HG03159 (cell line): Measurements from ENCODE around the gene SLC27A3.
"Not testable (repeated sequence)": the region's sequence is repeated elsewhere in the genome, so short reads cannot be mapped to it uniquely, and the experiment has no call there.

Source experiments
- ATAC-seq: cut with Tn5 transposase; IDR thresholded peaks from one replicate; pipeline ENCODE4 v1.9.1; 2021; ENCODE audit warnings: mild to moderate bottlenecking, moderate library complexity; ENCODE audit not compliant: unreplicated experiment

The SLC27A3 gene

GRCh38 chr1:153778824-153779519 lies 3.8 kb downstream of the SLC27A3 start:
- ATAC-seq = no peak

GRCh38 chr1:153779781-153780541 lies 4.8 kb downstream of the SLC27A3 start:
- no peak for ATAC-seq

- ATAC-seq = no peak
These were observed 5.3 kb downstream of the SLC27A3 start for GRCh38 chr1:153780551-153780950.

- ATAC-seq = not testable (repeated sequence)
These were observed 7.4 kb downstream of the SLC27A3 start for GRCh38 chr1:153782648-153783047.

- peak; percentile 85 for ATAC-seq
These were observed 8.3 kb downstream of the SLC27A3 start for GRCh38 chr1:153783233-153784190.

GRCh38 chr1:153786038-153786790 lies 11.0 kb downstream of the SLC27A3 start:
- ATAC-seq = no peak

GRCh38 chr1:153789478-153790034 lies 14.3 kb downstream of the SLC27A3 start:
- ATAC-seq = no peak

GRCh38 chr1:153790313-153790965 lies 15.2 kb downstream of the SLC27A3 start:
- peak; percentile 8 for ATAC-seq

GRCh38 chr1:153790966-153791647 lies 15.9 kb downstream of the SLC27A3 start:
- peak; percentile 84 for ATAC-seq

GRCh38 chr1:153791648-153792253 lies 16.5 kb downstream of the SLC27A3 start:
- peak; percentile 5 for ATAC-seq

GRCh38 chr1:153792631-153793041 lies 17.4 kb downstream of the SLC27A3 start:
- no peak for ATAC-seq

GRCh38 chr1:153793261-153793972 lies 18.2 kb downstream of the SLC27A3 start:
- no peak for ATAC-seq

GRCh38 chr1:153793973-153794615 lies 18.9 kb downstream of the SLC27A3 start:
- no peak for ATAC-seq

GRCh38 chr1:153794624-153795329 lies 19.6 kb downstream of the SLC27A3 start:
- no peak for ATAC-seq

GRCh38 chr1:153795330-153795837 lies 20.2 kb downstream of the SLC27A3 start:
- ATAC-seq = no peak

- no peak for ATAC-seq
These were observed 21.0 kb downstream of the SLC27A3 start for GRCh38 chr1:153795934-153796785.
